HepG2 (cell line): ENCODE results near the gene MS4A6E. TPM values are rescaled to one million over a fixed set of nuclear protein-coding genes. Genes with fewer than 3 reads are reported as not detected.
A peak's percentile ranks its signal among the peaks of the same experiment; 100 is the strongest.

ENCODE experiments used
- ATAC-seq: fragments of 200-7000 bp; cut with Tn5 transposase; 3 replicates; pipeline ENCODE4 v1.9.1; 2020; ENCODE audit warnings: mild to moderate bottlenecking, moderate library complexity
- BruUV-seq: library from RNA; stranded (reverse); fragments of 400-500 nt; replicated peaks from 2 replicates; lab custom pipeline; 2021; lab: Mats Ljungman, UMichigan
- CTCF ChIA-PET: fragments of 300-600 bp; formaldehyde crosslinking; extraction: SDS; loops from one replicate; lab custom pipeline; 2021; ENCODE audit warnings: low total read pairs, inconsistent platforms, low intra/inter-chr PET ratio; lab: Yijun Ruan, JAX
- POLR2A ChIA-PET: fragments of 350-600 bp; sonication (Branson Sonifier 250); formaldehyde crosslinking; loops from one replicate; lab custom pipeline; 2020; ENCODE audit warnings: antibody characterized with exemption, inconsistent platforms; lab: Yijun Ruan, JAX
- DNase-seq: peaks from one replicate; pipeline ENCODE4 v3.0.0-alpha.2; 2015; ENCODE audit warnings: low spot score
- FAIRE-seq: peaks from 3 replicates; lab custom pipeline; 2011; peaks lifted over from hg19 to GRCh38; lab: Jason Lieb, UNC
- H2AFZ ChIP-seq: one replicate; pipeline ENCODE4 v1.6.1; 2011; ENCODE audit warnings: low read length, inconsistent platforms
- H3K27ac ChIP-seq: fragments of 300-600 bp; 3 replicates; pipeline ENCODE4 v1.8.0; 2011; ENCODE audit warnings: mixed run types, mild to moderate bottlenecking, mixed read lengths, low read length, inconsistent platforms; ENCODE audit not compliant: insufficient read depth; ENCODE audit errors: extremely low read length
- H3K27me3 ChIP-seq, 2 experiments: fragments of 200-600 bp in 1 of 2; 2 replicates in 1 of 2; 3 replicates in 1 of 2; pipeline versions ENCODE4 v1.6.0 to v1.8.0; 2011; ENCODE audit warnings: low read length in 2 of 2, mild to moderate bottlenecking in 2 of 2, moderate library complexity in 2 of 2, inconsistent platforms in 1 of 2; ENCODE audit not compliant: insufficient read depth in 2 of 2, control insufficient read depth in 1 of 2
- H3K36me3 ChIP-seq, 2 experiments: fragments of 200-600 bp in 1 of 2; replicated peaks in 1 of 2; 2 replicates in 1 of 2; 3 replicates in 1 of 2; pipeline versions ENCODE4 v1.5.1 to v1.8.0; 2011; ENCODE audit warnings: low read length in 2 of 2, inconsistent platforms in 1 of 2; ENCODE audit not compliant: insufficient read depth in 2 of 2, control insufficient read depth in 1 of 2
- H3K4me1 ChIP-seq: 2 replicates; pipeline ENCODE4 v1.5.1; 2012; ENCODE audit warnings: low read length, inconsistent platforms; ENCODE audit not compliant: insufficient read depth
- H3K4me2 ChIP-seq: 2 replicates; pipeline ENCODE4 v1.6.0; 2011; ENCODE audit warnings: low read depth, low read length, inconsistent platforms
- H3K4me3 ChIP-seq, 3 experiments: fragments of 200-600 bp in 1 of 3; sonication (generic), shearing (Covaris generic) in 1 of 3; replicated peaks in 1 of 3; 2 replicates each; pipeline ENCODE4 v1.5.1; 2011 to 2016; ENCODE audit warnings: low read length in 3 of 3, inconsistent platforms in 2 of 3, low read depth in 2 of 3, mild to moderate bottlenecking in 2 of 3, control low read depth in 1 of 3, mixed read lengths in 1 of 3; ENCODE audit not compliant: insufficient read depth in 1 of 3
- H3K79me2 ChIP-seq: one replicate; pipeline ENCODE4 v1.6.1; 2011; ENCODE audit warnings: low read length, inconsistent platforms; ENCODE audit not compliant: insufficient read depth
- H3K9ac ChIP-seq: 2 replicates; pipeline ENCODE4 v1.6.0; 2011; ENCODE audit warnings: mild to moderate bottlenecking, low read depth, low read length, inconsistent platforms; ENCODE audit not compliant: insufficient read depth
- H3K9me3 ChIP-seq: 2 replicates; pipeline ENCODE4 v1.5.1; 2012; ENCODE audit warnings: mild to moderate bottlenecking, low read length
- H4K20me1 ChIP-seq: 2 replicates; pipeline ENCODE4 v1.6.0; 2011; ENCODE audit warnings: inconsistent platforms, mild to moderate bottlenecking, low read length, moderate library complexity; ENCODE audit not compliant: insufficient read depth
- ERF ChIP-seq: IDR thresholded peaks from 2 replicates; pipeline ENCODE4 v1.6.1; 2018; ENCODE audit warnings: missing biosample characterization, missing genetic modification reagents
- JUN ChIP-seq: sonication (generic); formaldehyde crosslinking; IDR thresholded peaks from 2 replicates; pipeline ENCODE4 v1.4.0; 2020; ENCODE audit warnings: mild to moderate bottlenecking, missing genetic modification reagents
- MAFK ChIP-seq, 2 experiments: IDR thresholded peaks in 1 of 2; conservative IDR thresholded peaks in 1 of 2; 2 replicates each; pipeline ENCODE4 v1.6.1; 2011; ENCODE audit warnings: improper control_type of control experiment in 2 of 2, low read length in 2 of 2
- NR2C2 ChIP-seq: sonication (generic); formaldehyde crosslinking; IDR thresholded peaks from 2 replicates; pipeline ENCODE4 v1.4.0; 2020; ENCODE audit warnings: missing genetic modification reagents, mild to moderate bottlenecking, moderate library complexity, borderline replicate concordance
- XBP1 ChIP-seq: sonication (generic); formaldehyde crosslinking; IDR thresholded peaks from 2 replicates; pipeline ENCODE4 v1.5.0; 2020; ENCODE audit warnings: missing genetic modification reagents
- ZNF260 ChIP-seq: sonication (generic); formaldehyde crosslinking; IDR thresholded peaks from 2 replicates; pipeline ENCODE4 v1.4.0; 2020; ENCODE audit warnings: missing genetic modification reagents, low read depth, mild to moderate bottlenecking, borderline replicate concordance
- ZNF263 ChIP-seq: sonication (generic); formaldehyde crosslinking; IDR thresholded peaks from 2 replicates; pipeline ENCODE4 v1.4.0; 2020; ENCODE audit warnings: missing genetic modification reagents
- ZNF550 ChIP-seq: sonication (generic); formaldehyde crosslinking; IDR thresholded peaks from 2 replicates; pipeline ENCODE4 v1.4.0; 2020; ENCODE audit warnings: mild to moderate bottlenecking, missing genetic modification reagents, borderline replicate concordance
- WGBS: methylation state at CpG from one replicate; pipeline ENCODE4 v1.1.6; 2017; ENCODE audit warnings: low lambda C conversion rate; 5-methylcytosine and 5-hydroxymethylcytosine counted together
- in situ Hi-C: cut with HindIII; loops from 2 replicates; pipeline ENCODE4 v1.10.0; 2017; ENCODE audit warnings: low pct_unique_long_range_greater_than_20kb; ENCODE audit not compliant: extremely low pct_ligation_motif_present
- intact Hi-C: fragments of 100-400 bp; cut with micrococcal nuclease; formaldehyde crosslinking; loops from one replicate; pipeline ENCODE4 v1.10.0; 2022; ENCODE audit not compliant: unreplicated experiment
- polyA plus RNA-seq, 8 experiments: library from polyadenylated mRNA; depleted of rRNA in 3 of 8; stranded (reverse) in 7 of 8; unstranded in 1 of 8; fragments of >200 nt; fragmentation: Illumina TruSeq in 4 of 8; extraction: Trizol in 4 of 8; gene quantifications; 2 replicates each; pipeline versions ENCODE4 v1.2.1 to v1.2.3, GENCODE V29; 2011 to 2016; ENCODE audit warnings: low read depth in 4 of 8, missing spikeins in 1 of 8, mixed read lengths in 1 of 8; ENCODE audit not compliant: insufficient read depth in 1 of 8
- total RNA-seq, 5 experiments: library from RNA; depleted of rRNA; stranded (reverse); fragments of >200 nt; fragmentation: Illumina TruSeq; extraction: Trizol; gene quantifications; 2 replicates each; pipeline ENCODE4 v1.2.3, GENCODE V29; 2016; ENCODE audit warnings: low read depth in 1 of 5
- TF ChIP-seq, protein P1 (sequence below): sonication (generic); formaldehyde crosslinking; conservative IDR thresholded peaks from 2 replicates; pipeline ENCODE4 v1.8.1; 2023; ENCODE audit warnings: missing genetic modification reagents
- TF ChIP-seq, protein P2 (sequence below): sonication (generic); formaldehyde crosslinking; IDR thresholded peaks from 2 replicates; pipeline ENCODE4 v1.8.0; 2022; ENCODE audit warnings: mild to moderate bottlenecking, missing genetic modification reagents

Gene MS4A6E
- total and polyA plus RNA-seq, 2 of the 13 experiments (the other 11 are each of a cell fraction or from before 2014, with no cell fraction given): not detected

- CTCF ChIA-PET: no interaction called here
- Histone ChIP-seq H3K36me3 (no peaks in the 10 kb centered on the region), H3K4me2 (no peak overlapping the region), H3K27ac (no peak overlapping the region), H3K9ac (no peak overlapping the region), H3K4me3 (no peak overlapping the region), H3K4me1 (no peaks in the 10 kb centered on the region), H3K79me2 (no peaks in the 10 kb centered on the region), H3K9me3 (no peaks in the 10 kb centered on the region), H4K20me1 (no peaks in the 10 kb centered on the region), H3K27me3 (no peaks in the 10 kb centered on the region), H2AFZ (no peak overlapping the region)
- no TSS peak for BruUV-seq
- POLR2A ChIA-PET: no interaction called here
- in situ Hi-C loops (loop anchor here (25.0 kb wide), 1 partner anchor 149 kb away; the partner anchor contains the start of gene MS4A12), intact Hi-C loops (no loop called here)
- TF ChIP-seq, protein P1, sequence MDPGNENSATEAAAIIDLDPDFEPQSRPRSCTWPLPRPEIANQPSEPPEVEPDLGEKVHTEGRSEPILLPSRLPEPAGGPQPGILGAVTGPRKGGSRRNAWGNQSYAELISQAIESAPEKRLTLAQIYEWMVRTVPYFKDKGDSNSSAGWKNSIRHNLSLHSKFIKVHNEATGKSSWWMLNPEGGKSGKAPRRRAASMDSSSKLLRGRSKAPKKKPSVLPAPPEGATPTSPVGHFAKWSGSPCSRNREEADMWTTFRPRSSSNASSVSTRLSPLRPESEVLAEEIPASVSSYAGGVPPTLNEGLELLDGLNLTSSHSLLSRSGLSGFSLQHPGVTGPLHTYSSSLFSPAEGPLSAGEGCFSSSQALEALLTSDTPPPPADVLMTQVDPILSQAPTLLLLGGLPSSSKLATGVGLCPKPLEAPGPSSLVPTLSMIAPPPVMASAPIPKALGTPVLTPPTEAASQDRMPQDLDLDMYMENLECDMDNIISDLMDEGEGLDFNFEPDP (CRISPR knock-in tag): no peak
- TF ChIP-seq MAFK (conservative IDR thresholded peaks at IDR 0.05 in 1 of 2, IDR thresholded peaks at IDR 0.05 in 1 of 2; ENCODE audit: low read length in 2 of 2): peak in 1 of 2 experiments; percentile 21; a peak in 1 of 4 replicates
- no peak for DNase-seq
- no peak for FAIRE-seq
- no peak for ATAC-seq
- 22% methylated on average over 2 of the region's 2 CpGs for WGBS
Observed at GRCh38 chr11:60338053-60338452, 11.0 kb downstream of the MS4A6E start.

GRCh38 chr11:60339356-60339755 lies 12.3 kb downstream of the MS4A6E start:
- Histone ChIP-seq H3K9me3 (no peaks in the 10 kb centered on the region), H3K9ac (no peak overlapping the region), H3K4me3 (no peak overlapping the region), H3K27ac (no peak overlapping the region), H3K79me2 (no peaks in the 10 kb centered on the region)
- no TSS peak for BruUV-seq
- TF ChIP-seq ZNF260 (CRISPR knock-in tag) (no peak), XBP1 (no peak), JUN (CRISPR knock-in tag) (no peak), ZNF550 (CRISPR knock-in tag) (no peak), NR2C2 (CRISPR knock-in tag) (no peak), ERF (no peak), ZNF263 (no peak)
- TF ChIP-seq, protein P2, sequence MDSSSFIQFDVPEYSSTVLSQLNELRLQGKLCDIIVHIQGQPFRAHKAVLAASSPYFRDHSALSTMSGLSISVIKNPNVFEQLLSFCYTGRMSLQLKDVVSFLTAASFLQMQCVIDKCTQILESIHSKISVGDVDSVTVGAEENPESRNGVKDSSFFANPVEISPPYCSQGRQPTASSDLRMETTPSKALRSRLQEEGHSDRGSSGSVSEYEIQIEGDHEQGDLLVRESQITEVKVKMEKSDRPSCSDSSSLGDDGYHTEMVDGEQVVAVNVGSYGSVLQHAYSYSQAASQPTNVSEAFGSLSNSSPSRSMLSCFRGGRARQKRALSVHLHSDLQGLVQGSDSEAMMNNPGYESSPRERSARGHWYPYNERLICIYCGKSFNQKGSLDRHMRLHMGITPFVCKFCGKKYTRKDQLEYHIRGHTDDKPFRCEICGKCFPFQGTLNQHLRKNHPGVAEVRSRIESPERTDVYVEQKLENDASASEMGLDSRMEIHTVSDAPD: no peak
- TF ChIP-seq, all 625 proteins: peak for 0
- ATAC-seq (no peak), FAIRE-seq (no peak), DNase-seq (no peak)
- Histone ChIP-seq H3K36me3 (no peaks in the 10 kb centered on the region), H4K20me1 (no peaks in the 10 kb centered on the region), H2AFZ (no peak overlapping the region), H3K4me2 (no peak overlapping the region), H3K27me3 (no peaks in the 10 kb centered on the region), H3K4me1 (no peaks in the 10 kb centered on the region)
- 8% methylated on average over 3 of the region's 3 CpGs for WGBS
- intact Hi-C loops (no loop called here), in situ Hi-C loops (loop anchor here (25.0 kb wide), 1 partner anchor 148 kb away; the partner anchor contains the start of gene MS4A12)
- CTCF ChIA-PET: no interaction called here
- POLR2A ChIA-PET: no interaction called here
